GM23338 (cell line): ENCODE measurements around the gene LILRA5. TPM values are rescaled to one million over a fixed set of nuclear protein-coding genes. Genes with fewer than 3 reads are reported as not detected.

Source experiments
- ATAC-seq: fragments of 200-7000 bp; cut with Tn5 transposase; 3 replicates; pipeline ENCODE4 v1.9.1; 2020
- DNase-seq: peaks from one replicate; pipeline ENCODE4 v3.0.0-alpha.2; 2015; ENCODE audit warnings: low spot score
- H2AFZ ChIP-seq: fragments of 200-600 bp; sonication (generic); 2 replicates; pipeline ENCODE4 v1.8.0; 2016; ENCODE audit warnings: antibody characterized with exemption, mild to moderate bottlenecking, moderate library complexity
- H3F3A ChIP-seq: fragments of 200-600 bp; sonication (generic); replicated peaks from 2 replicates; pipeline ENCODE4 v1.8.0; 2017; ENCODE audit warnings: antibody characterized with exemption, mixed run types, low read depth
- H3K27ac ChIP-seq: fragments of 200-600 bp; sonication (generic); 2 replicates; pipeline ENCODE4 v1.6.1; 2016; ENCODE audit warnings: low read depth
- H3K27me3 ChIP-seq: fragments of 200-600 bp; sonication (generic); 2 replicates; pipeline ENCODE4 v1.8.0; 2016; ENCODE audit warnings: mild to moderate bottlenecking, mixed run types, moderate library complexity; ENCODE audit not compliant: insufficient read depth
- H3K36me3 ChIP-seq: fragments of 200-600 bp; sonication (generic); 2 replicates; pipeline ENCODE4 v1.8.0; 2016; ENCODE audit warnings: mild to moderate bottlenecking; ENCODE audit not compliant: insufficient read depth
- H3K4me1 ChIP-seq: fragments of 200-600 bp; sonication (generic); 2 replicates; pipeline ENCODE4 v1.8.0; 2016; ENCODE audit warnings: mild to moderate bottlenecking, moderate library complexity; ENCODE audit not compliant: insufficient read depth
- H3K4me2 ChIP-seq: fragments of 200-600 bp; sonication (generic); 2 replicates; pipeline ENCODE4 v1.7.1; 2017; ENCODE audit warnings: mixed run types
- H3K4me3 ChIP-seq: fragments of 200-600 bp; sonication (generic); 2 replicates; pipeline ENCODE4 v1.6.1; 2016; ENCODE audit warnings: mixed run types
- H3K79me2 ChIP-seq: fragments of 200-600 bp; sonication (generic); replicated peaks from 2 replicates; pipeline ENCODE4 v1.8.0; 2017; ENCODE audit warnings: mild to moderate bottlenecking; ENCODE audit not compliant: insufficient read depth
- H3K9me2 ChIP-seq: fragments of 200-600 bp; sonication (generic); 2 replicates; pipeline ENCODE4 v1.8.0; 2017; ENCODE audit not compliant: insufficient read depth
- H4K20me1 ChIP-seq: fragments of 200-600 bp; sonication (generic); replicated peaks from 2 replicates; pipeline ENCODE4 v1.8.0; 2017; ENCODE audit warnings: mild to moderate bottlenecking; ENCODE audit not compliant: insufficient read depth
- H3K27ac Mint-ChIP-seq: 2 replicates; pipeline ENCODE4 v1.8.0; 2020; ENCODE audit warnings: inconsistent platforms, mild to moderate bottlenecking, moderate library complexity, mixed read lengths
- H3K27me3 Mint-ChIP-seq: 3 replicates; pipeline ENCODE4 v1.8.0; 2022; ENCODE audit warnings: low read depth, mild to moderate bottlenecking, moderate library complexity, mixed read lengths, inconsistent platforms; ENCODE audit not compliant: insufficient read depth, poor library complexity
- H3K36me3 Mint-ChIP-seq: 3 replicates; pipeline ENCODE4 v1.8.0; 2021; ENCODE audit warnings: low read depth, mild to moderate bottlenecking, inconsistent platforms, moderate library complexity, mixed read lengths
- H3K4me1 Mint-ChIP-seq: 3 replicates; pipeline ENCODE4 v1.8.0; 2020; ENCODE audit warnings: mild to moderate bottlenecking, inconsistent platforms, mixed read lengths
- H3K4me3 Mint-ChIP-seq: 3 replicates; pipeline ENCODE4 v1.8.0; 2021; ENCODE audit warnings: moderate library complexity, mild to moderate bottlenecking, inconsistent platforms, mixed read lengths
- H3K9me3 Mint-ChIP-seq: 3 replicates; pipeline ENCODE4 v1.8.0; 2020; ENCODE audit warnings: moderate library complexity, mild to moderate bottlenecking, inconsistent platforms, mixed read lengths
- CREB1 ChIP-seq: fragments of 250-450 bp; sonication (Bioruptor Pico); IDR thresholded peaks from 2 replicates; pipeline ENCODE4 v1.5.0; 2020; ENCODE audit warnings: low read depth, mild to moderate bottlenecking, moderate library complexity
- CTCF ChIP-seq, 2 experiments: fragments of 200-600 bp in 1 of 2; sonication (generic) in 1 of 2; conservative IDR thresholded peaks; 2 replicates each; pipeline versions ENCODE4 v1.5.1 to v1.6.1; 2016 to 2017; ENCODE audit warnings: antibody characterized with exemption in 2 of 2, low read depth in 2 of 2, mild to moderate bottlenecking in 2 of 2, moderate library complexity in 1 of 2
- ETS1 ChIP-seq: IDR thresholded peaks from 2 replicates; pipeline ENCODE4 v1.6.1; 2016; ENCODE audit warnings: antibody characterized with exemption
- EZH2 ChIP-seq: fragments of 200-600 bp; sonication (generic); IDR thresholded peaks from one replicate; pipeline ENCODE4 v1.8.0; 2017; ENCODE audit warnings: antibody characterized with exemption, mild to moderate bottlenecking, low read depth; ENCODE audit not compliant: unreplicated experiment
- EZH2phosphoT487 ChIP-seq: fragments of 200-600 bp; sonication (generic); IDR thresholded peaks from one replicate; pipeline ENCODE4 v1.8.1; 2018; ENCODE audit warnings: antibody characterized with exemption; ENCODE audit not compliant: unreplicated experiment
- JUNB ChIP-seq: IDR thresholded peaks from one replicate; pipeline ENCODE4 v1.6.1; 2016; ENCODE audit warnings: antibody characterized with exemption; ENCODE audit not compliant: unreplicated experiment
- NANOG ChIP-seq: IDR thresholded peaks from 2 replicates; pipeline ENCODE4 v1.6.1; 2016; ENCODE audit warnings: antibody characterized with exemption, borderline replicate concordance
- POLR2AphosphoS5 ChIP-seq: IDR thresholded peaks from 2 replicates; pipeline ENCODE4 v1.6.1; 2016; ENCODE audit warnings: antibody characterized with exemption, low read depth
- REST ChIP-seq: IDR thresholded peaks from one replicate; pipeline ENCODE4 v1.6.1; 2018; ENCODE audit warnings: antibody characterized with exemption; ENCODE audit not compliant: unreplicated experiment
- STAT1 ChIP-seq: IDR thresholded peaks from one replicate; pipeline ENCODE4 v1.6.1; 2016; ENCODE audit warnings: antibody characterized with exemption; ENCODE audit not compliant: unreplicated experiment
- ZNF114 ChIP-seq: fragments of 250-450 bp; sonication (Bioruptor Pico); IDR thresholded peaks from 2 replicates; pipeline ENCODE4 v1.5.0; 2020; ENCODE audit warnings: mild to moderate bottlenecking, moderate library complexity
- ZNF331 ChIP-seq: fragments of 250-450 bp; sonication (Bioruptor Pico); IDR thresholded peaks from 2 replicates; pipeline ENCODE4 v1.5.0; 2020; ENCODE audit warnings: low read depth, mild to moderate bottlenecking, moderate library complexity
- ZNF462 ChIP-seq: fragments of 250-450 bp; sonication (Bioruptor Pico); IDR thresholded peaks from 2 replicates; pipeline ENCODE4 v1.5.0; 2020; ENCODE audit warnings: mild to moderate bottlenecking, moderate library complexity
- polyA plus RNA-seq: library from polyadenylated mRNA; unstranded; fragments of >200 nt; fragmentation: Nextera tagmentation; extraction: Ambion mirVana; gene quantifications from 2 replicates; pipeline ENCODE4 v1.2.1, GENCODE V29; 2016
- total RNA-seq: library from RNA; depleted of rRNA; stranded (reverse); fragments of >200 nt; shearing (Covaris generic); gene quantifications from 2 replicates; pipeline ENCODE4 v1.2.3, GENCODE V29; 2014

The LILRA5 gene
- total and polyA plus RNA-seq, 2 experiments from 2014 or later, result not detected

GRCh38 chr19:54339646-54340358 lies 26.8 kb upstream of the LILRA5 start:
- Histone ChIP-seq H3K9me2 (no peaks in the 10 kb centered on the region), H3K79me2 (no peaks in the 10 kb centered on the region), H3K36me3 (no peaks in the 10 kb centered on the region), H4K20me1 (no peaks in the 10 kb centered on the region), H3K27me3 (no peaks in the 10 kb centered on the region), H3F3A (no peaks in the 10 kb centered on the region), H2AFZ (no peak overlapping the region), H3K4me1 (no peaks in the 10 kb centered on the region), H3K4me3 (no peak overlapping the region), H3K27ac (no peak overlapping the region), H3K4me2 (no peak overlapping the region)
- no peaks in the 10 kb centered on the region; the same call in 1 of the 3 replicates for H3K36me3 Mint-ChIP-seq
- ATAC-seq (no peak), DNase-seq (no peak)
- H3K4me1 Mint-ChIP-seq, result peaks cover 8% of the 10 kb centered on the region
- TF ChIP-seq EZH2 (no peak), ZNF462 (CRISPR knock-in tag) (no peak), CTCF (conservative IDR thresholded peaks at IDR 0.05; ENCODE audit: low read depth in 2 of 2) (no peak), ZNF114 (CRISPR knock-in tag) (no peak), STAT1 (no peak), NANOG (no peak), ETS1 (no peak), EZH2phosphoT487 (no peak), CREB1 (CRISPR knock-in tag) (no peak), REST (no peak), ZNF331 (CRISPR knock-in tag) (no peak), POLR2AphosphoS5 (no peak), JUNB (no peak)
- peaks cover 10% of the 10 kb centered on the region for H3K27me3 Mint-ChIP-seq
- H3K4me3 Mint-ChIP-seq, result no peak overlapping the region; the same call in 2 of the 3 replicates
- no peaks in the 10 kb centered on the region for H3K9me3 Mint-ChIP-seq
- H3K27ac Mint-ChIP-seq, result no peak overlapping the region
